B cell (primary cell): Measurements from ENCODE around the gene PLEKHH1. TPM values are rescaled to one million over a fixed set of nuclear protein-coding genes. Genes with fewer than 3 reads are reported as not detected.

ENCODE experiments used
- ATAC-seq: fragments of 200-7000 bp; cut with Tn5 transposase; one replicate; pipeline ENCODE4 v1.10.0; 2021; ENCODE audit warnings: low read depth, mild to moderate bottlenecking, moderate number of reproducible peaks, moderate library complexity
- CTCF ChIA-PET: fragments of 350-600 bp; sonication (Branson Sonifier 250); formaldehyde crosslinking; loops from one replicate; lab custom pipeline; 2021; ENCODE audit warnings: antibody characterized with exemption, inconsistent platforms; lab: Charles Lee
- POLR2A ChIA-PET: fragments of 350-600 bp; sonication (Branson Sonifier 250); formaldehyde crosslinking; loops from one replicate; lab custom pipeline; 2021; ENCODE audit warnings: antibody characterized with exemption; lab: Charles Lee
- DNase-seq: peaks from one replicate; pipeline ENCODE4 v3.0.0; 2013
- H2AFZ ChIP-seq: 2 replicates; pipeline ENCODE4 v1.6.1; 2012; ENCODE audit warnings: mild to moderate bottlenecking, low read depth, low read length; ENCODE audit not compliant: insufficient read depth, poor library complexity, severe bottlenecking
- H3K27ac ChIP-seq, 2 donors: 1 replicate in 1 of 2; 2 replicates in 1 of 2; pipeline ENCODE4 v1.5.1; 2012 to 2013; ENCODE audit warnings: low read length in 2 of 2, mild to moderate bottlenecking in 2 of 2, moderate library complexity in 1 of 2
- H3K27me3 ChIP-seq, 4 experiments: fragments of 200-600 bp in 1 of 4; sonication (generic) in 1 of 4; replicated peaks in 1 of 4; 1 replicate in 2 of 4; 2 replicates in 2 of 4; pipeline versions ENCODE4 v1.6.1 to v1.7.0; 2013 to 2016; ENCODE audit warnings: low read length in 3 of 4, mild to moderate bottlenecking in 2 of 4, mixed read lengths in 1 of 4, moderate library complexity in 1 of 4; ENCODE audit not compliant: insufficient read depth in 4 of 4, control insufficient read depth in 3 of 4; ENCODE audit errors: control extremely low read depth in 1 of 4
- H3K36me3 ChIP-seq, 2 experiments: replicated peaks in 1 of 2; 1 replicate in 1 of 2; 2 replicates in 1 of 2; pipeline versions ENCODE4 v1.6.1 to v1.7.1; 2013; ENCODE audit warnings: low read length in 1 of 2; ENCODE audit not compliant: insufficient read depth in 2 of 2, control insufficient read depth in 1 of 2; ENCODE audit errors: control extremely low read depth in 1 of 2, extremely low read depth in 1 of 2
- H3K4me1 ChIP-seq, 2 donors: fragments of 200-600 bp in 1 of 2; sonication (generic) in 1 of 2; 1 replicate in 1 of 2; 2 replicates in 1 of 2; pipeline versions ENCODE4 v1.5.1 to v1.6.1; 2013 to 2017; ENCODE audit warnings: low read length in 2 of 2; ENCODE audit not compliant: control insufficient read depth in 2 of 2, insufficient read depth in 2 of 2
- H3K4me2 ChIP-seq: replicated peaks from 2 replicates; pipeline ENCODE3; 2012; ENCODE audit warnings: mild to moderate bottlenecking, low read depth, low read length; ENCODE audit not compliant: poor library complexity, severe bottlenecking
- H3K4me3 ChIP-seq, 5 experiments: fragments of 200-600 bp in 1 of 5; sonication (generic) in 1 of 5; 1 replicate in 3 of 5; 2 replicates in 2 of 5; pipeline versions ENCODE4 v1.5.1 to v1.7.0; 2011 to 2016; ENCODE audit warnings: low read length in 4 of 5, mild to moderate bottlenecking in 4 of 5, low read depth in 2 of 5, control low read depth in 1 of 5, moderate library complexity in 1 of 5; ENCODE audit not compliant: insufficient read depth in 1 of 5; ENCODE audit errors: control extremely low read depth in 1 of 5, extremely low read depth in 1 of 5
- H3K79me2 ChIP-seq: fragments of 200-600 bp; sonication (generic); one replicate; pipeline ENCODE4 v1.6.0; 2016; ENCODE audit warnings: low read length; ENCODE audit not compliant: control insufficient read depth, insufficient read depth
- H3K9ac ChIP-seq: fragments of 200-600 bp; sonication (generic); 2 replicates; pipeline ENCODE4 v1.6.1; 2017; ENCODE audit warnings: mild to moderate bottlenecking, low read length, moderate library complexity
- H3K9me3 ChIP-seq, 3 donors: one replicate each; pipeline versions ENCODE4 v1.6.1 to v1.7.1; 2013; ENCODE audit warnings: low read length in 2 of 3; ENCODE audit not compliant: control insufficient read depth in 2 of 3, insufficient read depth in 1 of 3; ENCODE audit errors: control extremely low read depth in 1 of 3
- H4K20me1 ChIP-seq: 2 replicates; pipeline ENCODE4 v1.6.0; 2012; ENCODE audit warnings: mild to moderate bottlenecking, low read length; ENCODE audit not compliant: insufficient read depth, control insufficient read depth, poor library complexity, severe bottlenecking
- H3K27ac Mint-ChIP-seq: one replicate; pipeline ENCODE4 v1.8.0; 2021; ENCODE audit warnings: mixed read lengths
- H3K27me3 Mint-ChIP-seq: one replicate; pipeline ENCODE4 v1.8.0; 2021; ENCODE audit warnings: mixed read lengths
- H3K4me1 Mint-ChIP-seq: one replicate; pipeline ENCODE4 v1.8.0; 2021; ENCODE audit warnings: mixed read lengths
- H3K4me3 Mint-ChIP-seq: one replicate; pipeline ENCODE4 v1.8.0; 2021; ENCODE audit warnings: mixed read lengths
- H3K9me3 Mint-ChIP-seq: one replicate; pipeline ENCODE4 v1.8.0; 2022; ENCODE audit warnings: mixed read lengths; ENCODE audit not compliant: insufficient read depth
- EZH2 ChIP-seq: IDR thresholded peaks from 2 replicates; pipeline ENCODE4 v1.6.1; 2012; ENCODE audit warnings: borderline replicate concordance, low read depth, mild to moderate bottlenecking, moderate library complexity, low read length; ENCODE audit not compliant: insufficient read depth, poor library complexity, severe bottlenecking
- WGBS: methylation state at CpG from one replicate; pipeline ENCODE4 v1.1.5; 2013; ENCODE audit warnings: missing lambda C conversion rate; ENCODE audit not compliant: insufficient coverage; 5-methylcytosine and 5-hydroxymethylcytosine counted together
- intact Hi-C: fragments of 100-400 bp; cut with micrococcal nuclease; formaldehyde crosslinking; loops from one replicate; pipeline ENCODE4 v1.10.0; 2022
- polyA plus RNA-seq: library from polyadenylated mRNA; depleted of rRNA; stranded (reverse); fragments of >200 nt; gene quantifications from 2 replicates; pipeline ENCODE4 v1.2.3, GENCODE V29; 2012
- total RNA-seq, 2 donors: library from RNA; stranded (reverse); fragments of 120-200 nt in 1 of 2; gene quantifications; 1 replicate in 1 of 2; 2 replicates in 1 of 2; pipeline versions ENCODE4 v1.2.3 to v1.2.4, GENCODE V29; 2013 to 2022
- TF ChIP-seq, protein P1 (sequence below): fragments of 200-600 bp; IDR thresholded peaks from one replicate; pipeline ENCODE4 v1.8.0; 2022; ENCODE audit warnings: antibody characterized with exemption, mild to moderate bottlenecking

Gene PLEKHH1
- total and polyA plus RNA-seq, 2 donors (not counting 1 experiment from before 2014, with no cell fraction given): 0.17 to 0.37 TPM

DNA sequence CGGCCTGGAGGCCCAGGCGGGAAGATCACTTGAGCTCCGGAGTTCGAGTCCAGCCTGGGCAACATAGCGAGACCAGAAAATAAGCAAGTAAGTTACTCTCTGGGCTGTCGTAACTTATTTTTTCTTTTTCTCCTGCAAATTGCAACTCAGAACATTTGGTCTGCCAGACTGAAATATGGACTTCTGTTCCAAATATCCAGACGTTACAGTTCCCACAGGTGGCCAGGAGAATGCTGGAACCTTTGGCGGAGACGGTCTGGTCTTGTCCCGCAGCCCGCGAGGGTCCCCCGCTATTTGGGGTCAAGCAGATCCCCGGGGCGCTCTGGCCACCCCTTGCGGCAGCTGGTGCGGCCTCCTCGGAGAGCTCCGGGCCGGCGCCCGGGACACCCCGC lies 488 bp upstream of the PLEKHH1 start:
- Mint-ChIP-seq H3K9me3 (no peaks in the 10 kb centered on the region), H3K27me3 (peaks cover 46% of the 10 kb centered on the region), H3K27ac (no peak overlapping the region), H3K4me1 (peaks cover 5% of the 10 kb centered on the region), H3K4me3 (peak overlapping the region; percentile 71)
- peak; percentile 24 for DNase-seq
- peaks cover 0 to 46% (median 18%) of the 10 kb centered on the region in 4 experiments for H3K27me3 ChIP-seq
- H4K20me1 ChIP-seq: no peaks in the 10 kb centered on the region
- intact Hi-C loops: no loop called here
- WGBS: 20% methylated on average over 23 of the region's 23 CpGs
- no peak overlapping the region for H3K27ac ChIP-seq
- H3K4me1 ChIP-seq: peaks cover 12 to 15% of the 10 kb centered on the region in 2 donors
- TF ChIP-seq, protein P1, sequence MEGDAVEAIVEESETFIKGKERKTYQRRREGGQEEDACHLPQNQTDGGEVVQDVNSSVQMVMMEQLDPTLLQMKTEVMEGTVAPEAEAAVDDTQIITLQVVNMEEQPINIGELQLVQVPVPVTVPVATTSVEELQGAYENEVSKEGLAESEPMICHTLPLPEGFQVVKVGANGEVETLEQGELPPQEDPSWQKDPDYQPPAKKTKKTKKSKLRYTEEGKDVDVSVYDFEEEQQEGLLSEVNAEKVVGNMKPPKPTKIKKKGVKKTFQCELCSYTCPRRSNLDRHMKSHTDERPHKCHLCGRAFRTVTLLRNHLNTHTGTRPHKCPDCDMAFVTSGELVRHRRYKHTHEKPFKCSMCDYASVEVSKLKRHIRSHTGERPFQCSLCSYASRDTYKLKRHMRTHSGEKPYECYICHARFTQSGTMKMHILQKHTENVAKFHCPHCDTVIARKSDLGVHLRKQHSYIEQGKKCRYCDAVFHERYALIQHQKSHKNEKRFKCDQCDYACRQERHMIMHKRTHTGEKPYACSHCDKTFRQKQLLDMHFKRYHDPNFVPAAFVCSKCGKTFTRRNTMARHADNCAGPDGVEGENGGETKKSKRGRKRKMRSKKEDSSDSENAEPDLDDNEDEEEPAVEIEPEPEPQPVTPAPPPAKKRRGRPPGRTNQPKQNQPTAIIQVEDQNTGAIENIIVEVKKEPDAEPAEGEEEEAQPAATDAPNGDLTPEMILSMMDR: no peak
- TF ChIP-seq EZH2: no peak
- POLR2A ChIA-PET: no interaction called here
- no peaks in the 10 kb centered on the region for H3K36me3 ChIP-seq
- peak overlapping the region; percentile 94 for H3K4me2 ChIP-seq
- CTCF ChIA-PET: interaction anchor here (1.1 to 3.9 kb wide), 4 partner anchors 15 to 106 kb away, joined by 3 to 16 read pairs (median 6); no protein-coding TSS in a partner anchor
- peak overlapping the region; percentile 61 for H3K9ac ChIP-seq
- ATAC-seq: no peak
- H2AFZ ChIP-seq: peak overlapping the region; percentile 75
- peaks cover 0 to 2% (median 0%) of the 10 kb centered on the region in 3 donors for H3K9me3 ChIP-seq
- no peaks in the 10 kb centered on the region for H3K79me2 ChIP-seq
- H3K4me3 ChIP-seq: peak overlapping the region in 4 of 5 experiments; percentile 22 to 66 (median 54)

DNA sequence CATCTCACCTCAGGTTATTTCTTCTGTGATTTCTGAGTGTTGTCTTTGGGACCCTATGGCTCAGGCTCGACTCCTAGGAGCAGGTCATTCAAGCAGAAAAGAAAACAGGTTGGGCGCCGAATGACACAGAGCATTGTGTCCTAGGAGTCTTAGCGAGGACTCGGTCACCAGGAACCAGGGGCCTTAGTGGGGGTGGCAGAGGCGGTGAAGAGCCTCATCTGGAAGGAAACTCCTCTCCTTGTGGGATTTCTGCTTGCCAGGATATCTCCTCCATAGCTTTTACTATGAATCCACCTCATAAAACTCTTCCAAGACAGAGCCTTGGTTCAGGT lies 630 bp downstream of the PLEKHH1 start:
- Histone ChIP-seq H3K4me3 (peak overlapping the region in 3 of 5 experiments; percentile 48 to 66 (median 60)), H3K27me3 (peaks cover 0 to 49% (median 18%) of the 10 kb centered on the region in 4 experiments), H4K20me1 (no peaks in the 10 kb centered on the region), H3K4me2 (peak overlapping the region; percentile 94), H2AFZ (peak overlapping the region; percentile 75), H3K79me2 (no peaks in the 10 kb centered on the region), H3K27ac (no peak overlapping the region), H3K4me1 (peaks cover 20 to 22% of the 10 kb centered on the region in 2 donors), H3K36me3 (no peaks in the 10 kb centered on the region), H3K9me3 (peaks cover 0 to 2% (median 0%) of the 10 kb centered on the region in 3 donors), H3K9ac (peak overlapping the region; percentile 61)
- POLR2A ChIA-PET: no interaction called here
- ATAC-seq: no peak
- intact Hi-C loops: loop anchor here (1.0 kb wide), 1 partner anchor 40 kb away; no protein-coding TSS in a partner anchor
- no peak overlapping the region for H3K27ac Mint-ChIP-seq
- peaks cover 40% of the 10 kb centered on the region for H3K27me3 Mint-ChIP-seq
- H3K4me1 Mint-ChIP-seq: peaks cover 5% of the 10 kb centered on the region
- no peak for DNase-seq
- 45% methylated on average over 5 of the region's 6 CpGs for WGBS
- peak overlapping the region; percentile 76 for H3K4me3 Mint-ChIP-seq
- CTCF ChIA-PET: interaction anchor here (0.8 to 3.9 kb wide), 5 partner anchors 10 to 171 kb away, joined by 3 to 16 read pairs (median 4); no protein-coding TSS in a partner anchor
- no peaks in the 10 kb centered on the region for H3K9me3 Mint-ChIP-seq
- no peak for TF ChIP-seq EZH2
- TF ChIP-seq, protein P1: no peak
